MM.1S (cell line): ENCODE results near the gene ELFN1.

ENCODE experiments used
- DNase-seq: peaks from one replicate; pipeline ENCODE4 v3.0.0-alpha.2; 2015
- H2AFZ ChIP-seq: fragments of 300-600 bp; sonication (generic); 2 replicates; pipeline ENCODE4 v1.6.0; 2016; ENCODE audit warnings: antibody characterized with exemption, low read length
- H3F3A ChIP-seq: fragments of 300-600 bp; sonication (generic); 2 replicates; pipeline ENCODE4 v1.6.1; 2016; ENCODE audit warnings: mild to moderate bottlenecking, antibody characterized with exemption, low read length, moderate library complexity, mixed read lengths; ENCODE audit not compliant: insufficient read depth
- H3K27ac ChIP-seq: fragments of 300-600 bp; sonication (generic); 2 replicates; pipeline ENCODE4 v1.5.1; 2016; ENCODE audit warnings: mild to moderate bottlenecking, low read length
- H3K27me3 ChIP-seq: fragments of 300-600 bp; sonication (generic); replicated peaks from 2 replicates; pipeline ENCODE4 v1.6.0; 2016; ENCODE audit warnings: low read length; ENCODE audit not compliant: insufficient read depth
- H3K36me3 ChIP-seq: fragments of 300-600 bp; sonication (generic); replicated peaks from 2 replicates; pipeline ENCODE4 v1.6.1; 2016; ENCODE audit warnings: mild to moderate bottlenecking, low read length, mixed read lengths; ENCODE audit not compliant: insufficient read depth
- H3K4me1 ChIP-seq: fragments of 300-600 bp; sonication (generic); 2 replicates; pipeline ENCODE4 v1.6.1; 2016; ENCODE audit warnings: low read length, mixed read lengths
- H3K4me2 ChIP-seq: fragments of 300-600 bp; sonication (generic); 2 replicates; pipeline ENCODE4 v1.6.0; 2016; ENCODE audit warnings: low read depth, low read length
- H3K4me3 ChIP-seq: fragments of 300-600 bp; sonication (generic); 2 replicates; pipeline ENCODE4 v1.5.1; 2016; ENCODE audit warnings: low read length, mixed read lengths
- H3K79me2 ChIP-seq: fragments of 300-600 bp; sonication (generic); 2 replicates; pipeline ENCODE4 v1.6.1; 2016; ENCODE audit warnings: mixed run types, low read length, mixed read lengths
- H3K9ac ChIP-seq: fragments of 300-600 bp; sonication (generic); 2 replicates; pipeline ENCODE4 v1.6.1; 2016; ENCODE audit warnings: low read length, mixed read lengths
- H3K9me2 ChIP-seq: fragments of 300-600 bp; sonication (generic); replicated peaks from 2 replicates; pipeline ENCODE4 v1.6.1; 2016; ENCODE audit warnings: mild to moderate bottlenecking, low read length, mixed read lengths; ENCODE audit not compliant: insufficient read depth
- H3K9me3 ChIP-seq: fragments of 300-600 bp; sonication (generic); replicated peaks from 2 replicates; pipeline ENCODE4 v1.6.1; 2016; ENCODE audit warnings: mild to moderate bottlenecking, low read length, mixed read lengths; ENCODE audit not compliant: insufficient read depth
- H4K20me1 ChIP-seq: fragments of 300-600 bp; sonication (generic); 2 replicates; pipeline ENCODE4 v1.6.1; 2016; ENCODE audit warnings: mild to moderate bottlenecking, low read length, moderate library complexity, mixed read lengths; ENCODE audit not compliant: insufficient read depth
- EZH2 ChIP-seq: fragments of 300-600 bp; sonication (generic); optimal IDR thresholded peaks from 2 replicates; pipeline ENCODE3; 2017; ENCODE audit warnings: low read depth, mild to moderate bottlenecking, antibody characterized with exemption, low read length, mixed read lengths
- EZH2phosphoT487 ChIP-seq: fragments of 300-600 bp; sonication (generic); IDR thresholded peaks from 2 replicates; pipeline ENCODE4 v1.6.1; 2018; ENCODE audit warnings: antibody characterized with exemption, low read length
- TF ChIP-seq, protein P1 (sequence below): fragments of 300-600 bp; sonication (generic); IDR thresholded peaks from 2 replicates; pipeline ENCODE4 v1.5.1; 2016; ENCODE audit warnings: antibody characterized with exemption, low read length, mixed read lengths

The ELFN1 gene

DNA sequence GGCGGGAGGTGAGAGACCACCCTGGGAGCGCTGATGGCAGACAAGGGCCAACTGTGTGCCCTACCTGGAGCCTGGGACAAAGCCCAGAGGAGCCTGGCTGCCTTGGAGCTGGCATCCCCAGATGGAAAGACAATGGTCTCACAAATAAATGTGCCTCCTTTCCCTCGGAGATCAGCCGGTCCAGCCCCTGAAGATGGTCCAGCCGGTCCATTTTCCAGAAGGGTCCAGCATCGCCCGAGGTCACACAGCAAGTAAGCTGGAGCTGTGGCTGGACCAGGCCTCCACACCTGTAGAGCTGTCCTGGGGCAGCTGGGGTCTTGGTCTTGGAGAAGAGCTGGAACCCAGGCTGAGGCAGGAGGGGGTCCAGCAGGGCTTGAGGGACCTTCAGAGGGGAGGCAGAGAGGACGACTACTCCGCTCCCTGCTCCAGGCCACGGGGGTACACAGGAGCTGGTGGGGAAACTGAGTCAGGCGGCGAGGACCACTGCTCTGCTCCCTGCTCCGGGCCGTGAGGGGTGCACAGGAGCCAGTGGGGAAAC is 3.6 kb downstream of the ELFN1 start:
- H3K27me3 ChIP-seq: peaks cover 41% of the 10 kb centered on the region
- no peak for DNase-seq

DNA sequence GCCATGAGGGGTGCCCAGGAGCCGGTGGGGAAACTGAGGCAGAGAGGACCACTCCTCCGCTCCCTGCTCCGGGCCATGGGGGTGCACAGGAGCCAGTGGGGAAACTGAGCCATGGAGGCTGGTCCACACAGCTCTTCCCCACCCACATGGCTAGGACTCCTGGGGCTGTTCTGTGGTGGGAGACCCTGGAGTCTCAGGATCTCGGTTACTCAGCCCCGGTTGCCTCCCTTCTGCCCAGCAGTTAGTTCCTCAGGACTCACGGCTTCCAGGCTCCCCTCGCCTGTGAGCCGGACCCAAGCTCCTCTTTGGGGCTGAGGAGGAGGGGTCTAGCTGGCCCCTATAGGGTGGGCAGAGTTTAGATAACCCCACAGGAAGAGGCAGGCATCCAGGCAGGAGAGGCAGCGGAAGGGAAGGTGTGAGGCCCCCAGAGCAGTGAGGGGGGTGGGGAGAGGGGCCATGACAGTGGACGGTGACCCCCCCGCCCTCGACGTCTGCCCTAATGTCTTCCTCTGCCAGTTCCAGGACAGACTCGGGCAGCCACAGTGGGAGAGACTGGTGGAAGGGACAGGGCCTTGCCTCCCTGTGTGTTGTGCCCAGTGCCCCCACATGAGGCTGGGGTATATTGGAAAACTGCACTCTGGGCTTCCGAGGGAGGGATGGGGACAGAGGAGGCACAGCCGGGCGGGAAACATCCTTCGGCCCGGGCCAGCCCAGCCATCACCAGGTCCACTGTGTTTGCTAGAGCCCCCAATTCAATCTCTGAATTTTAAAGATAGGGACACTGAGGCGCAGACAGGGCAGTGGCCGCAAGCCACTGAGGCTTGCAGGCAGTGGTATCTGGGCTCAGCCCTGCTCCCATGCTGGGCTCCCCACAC is 4.3 kb downstream of the ELFN1 start:
- Histone ChIP-seq H3K27me3 (peaks cover 36% of the 10 kb centered on the region), H3K4me1 (no peaks in the 10 kb centered on the region), H3K9me3 (no peaks in the 10 kb centered on the region), H3K27ac (no peak overlapping the region), H2AFZ (no peak overlapping the region), H3K4me3 (no peak overlapping the region), H4K20me1 (no peaks in the 10 kb centered on the region), H3K9ac (no peak overlapping the region), H3K4me2 (no peak overlapping the region), H3K79me2 (no peaks in the 10 kb centered on the region), H3F3A (no peaks in the 10 kb centered on the region), H3K36me3 (no peaks in the 10 kb centered on the region), H3K9me2 (no peaks in the 10 kb centered on the region)
- DNase-seq: no peak
- TF ChIP-seq EZH2phosphoT487 (no peak), EZH2 (no peak)
- TF ChIP-seq, protein P1, sequence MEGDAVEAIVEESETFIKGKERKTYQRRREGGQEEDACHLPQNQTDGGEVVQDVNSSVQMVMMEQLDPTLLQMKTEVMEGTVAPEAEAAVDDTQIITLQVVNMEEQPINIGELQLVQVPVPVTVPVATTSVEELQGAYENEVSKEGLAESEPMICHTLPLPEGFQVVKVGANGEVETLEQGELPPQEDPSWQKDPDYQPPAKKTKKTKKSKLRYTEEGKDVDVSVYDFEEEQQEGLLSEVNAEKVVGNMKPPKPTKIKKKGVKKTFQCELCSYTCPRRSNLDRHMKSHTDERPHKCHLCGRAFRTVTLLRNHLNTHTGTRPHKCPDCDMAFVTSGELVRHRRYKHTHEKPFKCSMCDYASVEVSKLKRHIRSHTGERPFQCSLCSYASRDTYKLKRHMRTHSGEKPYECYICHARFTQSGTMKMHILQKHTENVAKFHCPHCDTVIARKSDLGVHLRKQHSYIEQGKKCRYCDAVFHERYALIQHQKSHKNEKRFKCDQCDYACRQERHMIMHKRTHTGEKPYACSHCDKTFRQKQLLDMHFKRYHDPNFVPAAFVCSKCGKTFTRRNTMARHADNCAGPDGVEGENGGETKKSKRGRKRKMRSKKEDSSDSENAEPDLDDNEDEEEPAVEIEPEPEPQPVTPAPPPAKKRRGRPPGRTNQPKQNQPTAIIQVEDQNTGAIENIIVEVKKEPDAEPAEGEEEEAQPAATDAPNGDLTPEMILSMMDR: no peak

More for the DNA sequence above, 3.6 kb downstream of the ELFN1 start:
- Histone ChIP-seq H3K4me2 (no peak overlapping the region), H4K20me1 (no peaks in the 10 kb centered on the region), H2AFZ (no peak overlapping the region), H3K27ac (no peak overlapping the region), H3K36me3 (no peaks in the 10 kb centered on the region), H3K9me2 (no peaks in the 10 kb centered on the region), H3K9me3 (no peaks in the 10 kb centered on the region), H3F3A (no peaks in the 10 kb centered on the region), H3K4me3 (no peak overlapping the region), H3K4me1 (no peaks in the 10 kb centered on the region), H3K9ac (no peak overlapping the region), H3K79me2 (no peaks in the 10 kb centered on the region)
- TF ChIP-seq, protein P1: no peak
- TF ChIP-seq EZH2: no peak
- no peak for TF ChIP-seq EZH2phosphoT487

DNA sequence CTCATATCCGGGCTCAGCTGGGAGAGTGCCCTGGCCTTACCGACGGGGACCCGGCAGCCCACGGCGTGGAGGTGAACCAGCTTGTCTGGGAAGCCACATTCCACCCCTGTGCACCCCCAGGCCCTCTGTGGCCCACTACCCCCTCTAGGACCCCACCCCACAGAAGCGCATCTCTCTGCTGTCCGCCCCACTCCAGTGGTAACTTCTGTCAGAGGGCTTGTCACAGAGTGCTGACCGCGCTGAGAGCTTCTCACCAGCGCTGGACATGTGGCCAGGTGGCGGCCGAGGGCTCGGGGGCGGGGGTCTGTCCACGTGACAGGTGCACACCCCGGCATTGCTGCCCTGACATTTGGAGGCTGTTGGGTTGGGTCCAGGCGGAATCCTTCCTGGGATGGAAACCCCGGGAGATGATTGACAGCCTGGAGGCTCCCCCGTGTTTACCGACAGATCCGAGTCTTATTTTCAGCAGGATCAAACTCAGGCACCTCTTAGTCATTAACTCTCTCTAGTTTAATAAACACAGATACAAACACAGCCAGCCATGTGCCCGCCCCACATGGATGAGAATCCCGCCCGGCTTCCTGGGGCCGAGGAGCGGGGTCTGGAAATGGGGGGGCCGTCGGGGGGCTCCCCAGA is 5.1 kb downstream of the ELFN1 start:
- Histone ChIP-seq H3F3A (no peaks in the 10 kb centered on the region), H3K79me2 (no peaks in the 10 kb centered on the region), H3K9me2 (no peaks in the 10 kb centered on the region), H3K27ac (no peak overlapping the region), H3K9ac (no peak overlapping the region), H3K27me3 (peaks cover 38% of the 10 kb centered on the region), H3K36me3 (no peaks in the 10 kb centered on the region), H2AFZ (no peak overlapping the region), H3K4me3 (no peak overlapping the region), H4K20me1 (no peaks in the 10 kb centered on the region), H3K9me3 (no peaks in the 10 kb centered on the region), H3K4me2 (no peak overlapping the region), H3K4me1 (no peaks in the 10 kb centered on the region)
- DNase-seq: no peak
- TF ChIP-seq EZH2: no peak
- TF ChIP-seq, protein P1: no peak
- TF ChIP-seq EZH2phosphoT487: no peak
